CD4-positive, alpha-beta T cell (primary cell): Measurements from ENCODE around the gene LILRB4. TPM values are rescaled to one million over a fixed set of nuclear protein-coding genes. Genes with fewer than 3 reads are reported as not detected.
"Not testable (repeated sequence)": the region's sequence is repeated elsewhere in the genome, so short reads cannot be mapped to it uniquely, and the experiment has no call there.

Experiments used
- ATAC-seq: fragments of 200-7000 bp; cut with Tn5 transposase; one replicate; pipeline ENCODE4 v1.10.0; 2022; ENCODE audit warnings: mild to moderate bottlenecking; ENCODE audit not compliant: poor library complexity
- CTCF ChIA-PET: fragments of 350-600 bp; sonication (Branson Sonifier 250); formaldehyde crosslinking; loops from one replicate; lab custom pipeline; 2021; ENCODE audit warnings: antibody characterized with exemption, inconsistent platforms; lab: Charles Lee
- POLR2A ChIA-PET: fragments of 350-600 bp; sonication (Branson Sonifier 250); formaldehyde crosslinking; loops from one replicate; lab custom pipeline; 2021; ENCODE audit warnings: antibody characterized with exemption, inconsistent platforms; lab: Charles Lee
- DNase-seq, 14 experiments: peaks; one replicate each; pipeline ENCODE4 v3.0.0-alpha.2; 2013 to 2020; ENCODE audit warnings: mixed read lengths in 2 of 14
- H3K27ac ChIP-seq, 2 donors: one replicate each; pipeline versions ENCODE4 v1.5.1 to v1.7.0; 2013; ENCODE audit warnings: low read length in 2 of 2, low read depth in 1 of 2, mild to moderate bottlenecking in 1 of 2
- H3K27me3 ChIP-seq, 2 experiments: 1 replicate in 1 of 2; 2 replicates in 1 of 2; pipeline versions ENCODE4 v1.6.1 to v1.7.0; 2013; ENCODE audit warnings: low read length in 2 of 2, control low read depth in 1 of 2, mild to moderate bottlenecking in 1 of 2, moderate library complexity in 1 of 2; ENCODE audit not compliant: insufficient read depth in 2 of 2, control insufficient read depth in 1 of 2
- H3K36me3 ChIP-seq: one replicate; pipeline ENCODE4 v1.6.1; 2013; ENCODE audit warnings: low read length, control low read depth; ENCODE audit not compliant: insufficient read depth
- H3K4me1 ChIP-seq: one replicate; pipeline ENCODE4 v1.6.1; 2013; ENCODE audit warnings: low read length, control low read depth; ENCODE audit not compliant: insufficient read depth
- H3K4me3 ChIP-seq: one replicate; pipeline ENCODE4 v1.5.1; 2013; ENCODE audit warnings: mild to moderate bottlenecking, low read length, moderate library complexity
- H3K9me3 ChIP-seq, 2 experiments: 1 replicate in 1 of 2; 2 replicates in 1 of 2; pipeline versions ENCODE4 v1.6.1 to v1.7.0; 2013; ENCODE audit warnings: low read length in 2 of 2, mild to moderate bottlenecking in 2 of 2, control low read depth in 1 of 2, moderate library complexity in 1 of 2; ENCODE audit not compliant: control insufficient read depth in 1 of 2, insufficient read depth in 1 of 2
- H3K27ac Mint-ChIP-seq: one replicate; pipeline ENCODE4 v1.8.0; 2020; ENCODE audit warnings: mixed read lengths
- H3K27me3 Mint-ChIP-seq: one replicate; pipeline ENCODE4 v1.8.0; 2021; ENCODE audit warnings: mixed read lengths
- H3K36me3 Mint-ChIP-seq: one replicate; pipeline ENCODE4 v1.8.0; 2021; ENCODE audit warnings: low read depth, mixed read lengths
- H3K4me1 Mint-ChIP-seq: one replicate; pipeline ENCODE4 v1.8.0; 2021; ENCODE audit warnings: low read depth, mixed read lengths
- H3K4me3 Mint-ChIP-seq: one replicate; pipeline ENCODE4 v1.8.0; 2020; ENCODE audit warnings: mild to moderate bottlenecking, mixed read lengths
- H3K9me3 Mint-ChIP-seq: one replicate; pipeline ENCODE4 v1.8.0; 2020; ENCODE audit warnings: mixed read lengths
- intact Hi-C, 2 experiments: fragments of 100-400 bp; cut with DNase I in 1 of 2; cut with micrococcal nuclease in 1 of 2; formaldehyde crosslinking; loops; one replicate each; pipeline versions ENCODE4 v1.15.1 to v1.9.0; 2023 to 2025; cut with DNase I, micrococcal nuclease
- total RNA-seq, 174 experiments: library from RNA in 2 of 174; stranded (reverse) in 2 of 174; gene quantifications; one replicate each; pipeline ENCODE4 v1.2.3 and lab custom pipeline; 2021 to 2026
- TF ChIP-seq, protein P1 (sequence below): fragments of 200-600 bp; IDR thresholded peaks from one replicate; pipeline ENCODE4 v1.8.0; 2022; ENCODE audit warnings: antibody characterized with exemption, mild to moderate bottlenecking

Gene LILRB4
- total RNA-seq, 2 experiments from 2014 or later: 0.22 to 0.60 TPM

DNA sequence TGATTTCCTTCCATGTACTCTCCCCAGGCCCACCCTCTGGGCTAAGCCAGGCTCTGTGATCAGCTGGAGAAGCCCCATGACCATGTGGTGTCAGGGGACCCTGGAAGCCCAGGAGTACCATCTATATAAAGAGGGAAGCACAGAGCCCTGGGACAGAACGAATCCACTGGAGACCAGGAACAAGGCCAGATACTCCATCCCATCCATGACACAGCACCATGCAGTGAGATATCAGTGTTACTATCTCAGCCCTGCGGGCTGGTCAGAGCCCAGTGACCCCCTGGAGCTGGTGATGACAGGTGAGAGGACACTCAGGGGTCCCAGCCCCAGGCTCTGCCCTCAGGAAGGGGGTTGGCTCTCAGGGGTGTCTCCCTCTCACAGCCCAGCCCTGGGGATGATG is 34.0 kb downstream of the LILRB4 start:
- Histone ChIP-seq H3K36me3 (no peaks in the 10 kb centered on the region), H3K4me1 (peaks cover 2% of the 10 kb centered on the region), H3K27me3 (peaks cover 3 to 5% of the 10 kb centered on the region in 2 experiments), H3K27ac (no peak overlapping the region), H3K9me3 (peaks cover 0 to 1% of the 10 kb centered on the region in 2 experiments), H3K4me3 (no peak overlapping the region)
- H3K27ac Mint-ChIP-seq: no peak overlapping the region
- TF ChIP-seq, protein P1, sequence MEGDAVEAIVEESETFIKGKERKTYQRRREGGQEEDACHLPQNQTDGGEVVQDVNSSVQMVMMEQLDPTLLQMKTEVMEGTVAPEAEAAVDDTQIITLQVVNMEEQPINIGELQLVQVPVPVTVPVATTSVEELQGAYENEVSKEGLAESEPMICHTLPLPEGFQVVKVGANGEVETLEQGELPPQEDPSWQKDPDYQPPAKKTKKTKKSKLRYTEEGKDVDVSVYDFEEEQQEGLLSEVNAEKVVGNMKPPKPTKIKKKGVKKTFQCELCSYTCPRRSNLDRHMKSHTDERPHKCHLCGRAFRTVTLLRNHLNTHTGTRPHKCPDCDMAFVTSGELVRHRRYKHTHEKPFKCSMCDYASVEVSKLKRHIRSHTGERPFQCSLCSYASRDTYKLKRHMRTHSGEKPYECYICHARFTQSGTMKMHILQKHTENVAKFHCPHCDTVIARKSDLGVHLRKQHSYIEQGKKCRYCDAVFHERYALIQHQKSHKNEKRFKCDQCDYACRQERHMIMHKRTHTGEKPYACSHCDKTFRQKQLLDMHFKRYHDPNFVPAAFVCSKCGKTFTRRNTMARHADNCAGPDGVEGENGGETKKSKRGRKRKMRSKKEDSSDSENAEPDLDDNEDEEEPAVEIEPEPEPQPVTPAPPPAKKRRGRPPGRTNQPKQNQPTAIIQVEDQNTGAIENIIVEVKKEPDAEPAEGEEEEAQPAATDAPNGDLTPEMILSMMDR: no peak
- CTCF ChIA-PET: no interaction called here
- no peaks in the 10 kb centered on the region for H3K9me3 Mint-ChIP-seq
- DNase-seq (no peak), ATAC-seq (no peak)
- no peaks in the 10 kb centered on the region for H3K4me1 Mint-ChIP-seq
- peaks cover 55% of the 10 kb centered on the region for H3K27me3 Mint-ChIP-seq
- intact Hi-C loops: no loop called here
- H3K36me3 Mint-ChIP-seq: no peaks in the 10 kb centered on the region
- H3K4me3 Mint-ChIP-seq: no peak overlapping the region
- POLR2A ChIA-PET: no interaction called here

DNA sequence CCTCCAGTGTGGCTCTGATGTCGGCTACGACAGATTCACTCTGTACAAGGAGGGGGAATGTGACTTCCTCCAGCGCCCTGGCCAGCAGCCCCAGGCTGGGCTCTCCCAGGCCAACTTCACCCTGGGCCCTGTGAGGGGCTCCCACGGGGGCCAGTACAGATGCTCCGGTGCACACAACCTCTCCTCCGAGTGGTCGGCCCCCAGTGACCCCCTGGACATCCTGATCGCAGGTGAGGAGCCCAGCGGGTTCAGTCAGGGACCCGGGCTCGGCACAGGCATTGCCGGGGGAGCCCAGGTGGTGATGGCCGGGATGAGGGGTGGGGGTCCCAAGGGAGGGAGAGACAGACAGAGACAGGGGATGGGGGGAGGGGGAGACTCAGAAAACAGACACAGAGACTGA is 34.9 kb downstream of the LILRB4 start:
- H3K27ac ChIP-seq, H3K4me3 Mint-ChIP-seq, POLR2A ChIA-PET, H3K27me3 ChIP-seq, H3K36me3 Mint-ChIP-seq, H3K4me1 Mint-ChIP-seq, H3K4me3 ChIP-seq, H3K4me1 ChIP-seq, H3K9me3 Mint-ChIP-seq, H3K9me3 ChIP-seq, ATAC-seq, DNase-seq, H3K36me3 ChIP-seq, H3K27ac Mint-ChIP-seq, intact Hi-C loops, CTCF ChIA-PET: not testable (repeated sequence)
- peaks cover 50% of the 10 kb centered on the region for H3K27me3 Mint-ChIP-seq

DNA sequence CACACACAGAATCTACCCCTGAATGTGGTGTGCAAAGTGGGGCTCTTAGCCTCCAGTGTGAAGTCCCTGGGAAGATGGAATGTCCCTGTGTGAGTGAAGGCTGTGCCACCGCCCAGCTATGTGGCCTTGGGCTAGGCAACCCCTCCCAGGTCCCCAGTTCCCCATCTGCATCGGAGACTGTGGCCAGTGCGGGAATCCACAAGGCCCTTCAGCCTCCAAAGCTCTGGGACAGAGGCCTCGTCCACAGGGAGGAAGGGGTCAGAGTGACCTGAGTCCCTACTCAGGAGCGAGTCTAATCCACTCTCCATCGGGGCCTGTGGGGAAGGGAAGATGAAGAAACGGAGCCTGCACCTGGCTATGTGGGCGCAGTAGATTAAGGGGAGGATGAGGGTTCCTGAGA is 42.1 kb downstream of the LILRB4 start:
- H3K27me3 ChIP-seq: peaks cover 0 to 4% of the 10 kb centered on the region in 2 experiments
- H3K9me3 ChIP-seq: peaks cover 0 to 3% of the 10 kb centered on the region in 2 experiments
- ChIA-PET POLR2A (no interaction called here), CTCF (no interaction called here)
- no peak overlapping the region for H3K27ac ChIP-seq
- TF ChIP-seq, protein P1: no peak
- H3K4me1 Mint-ChIP-seq: no peaks in the 10 kb centered on the region
- ATAC-seq: no peak
- no peak for DNase-seq
- no peak overlapping the region for H3K4me3 ChIP-seq
- H3K4me3 Mint-ChIP-seq: no peak overlapping the region
- intact Hi-C loops: no loop called here
- peaks cover 10% of the 10 kb centered on the region for H3K4me1 ChIP-seq
- H3K9me3 Mint-ChIP-seq: no peaks in the 10 kb centered on the region
- peaks cover 25% of the 10 kb centered on the region for H3K27me3 Mint-ChIP-seq
- no peaks in the 10 kb centered on the region for H3K36me3 ChIP-seq
- no peak overlapping the region for H3K27ac Mint-ChIP-seq
- H3K36me3 Mint-ChIP-seq: no peaks in the 10 kb centered on the region

DNA sequence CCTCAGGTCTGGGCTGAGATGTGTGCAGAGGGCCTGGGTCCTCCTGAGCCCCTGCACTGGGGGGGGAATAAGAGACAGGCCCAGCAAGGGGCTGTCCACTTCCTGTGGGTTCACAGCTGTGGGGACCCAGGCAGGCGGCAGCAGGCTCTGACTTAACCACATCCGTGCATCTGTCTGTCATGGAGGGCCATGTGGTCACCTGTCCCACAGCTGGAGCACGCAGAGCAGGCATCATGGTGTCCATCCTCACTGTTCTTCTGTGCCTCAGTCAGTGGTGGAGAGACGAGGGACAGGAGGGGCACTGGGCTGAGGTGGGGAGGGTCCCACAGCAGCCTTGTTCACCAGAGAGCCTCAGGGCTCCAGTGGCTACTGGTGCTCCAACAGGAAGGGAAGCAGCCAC is 45.2 kb downstream of the LILRB4 start:
- H3K4me3 Mint-ChIP-seq: no peak overlapping the region

More for the DNA sequence above, 45.2 kb downstream of the LILRB4 start:
- Histone ChIP-seq H3K9me3 (peaks cover 0 to 5% of the 10 kb centered on the region in 2 experiments), H3K27me3 (peaks cover 2 to 3% of the 10 kb centered on the region in 2 experiments), H3K4me1 (peaks cover 10% of the 10 kb centered on the region), H3K4me3 (no peak overlapping the region), H3K27ac (no peak overlapping the region), H3K36me3 (no peaks in the 10 kb centered on the region)
- Mint-ChIP-seq H3K9me3 (no peaks in the 10 kb centered on the region), H3K4me1 (no peaks in the 10 kb centered on the region), H3K36me3 (no peaks in the 10 kb centered on the region), H3K27ac (no peak overlapping the region), H3K27me3 (peaks cover 15% of the 10 kb centered on the region)
- POLR2A ChIA-PET: no interaction called here
- DNase-seq (peak in 1 of 14 experiments; percentile 38), ATAC-seq (no peak)
- intact Hi-C loops: no loop called here
- TF ChIP-seq, protein P1: no peak
- CTCF ChIA-PET: no interaction called here
